ENCODE data around the gene STOML2. TPM values are rescaled to one million over a fixed set of nuclear protein-coding genes. Genes with fewer than 3 reads are reported as not detected.

STOML2 gene
- total RNA-seq, 2 experiments from 2014 or later: 130 to 138 TPM

GRCh38 chr9:35114840-35115628 lies 12.1 kb upstream of the STOML2 start:
- Mint-ChIP-seq H3K9me3 (ENCODE audit: insufficient read depth) (no peaks in the 10 kb centered on the region), H3K27ac (peak overlapping the region; percentile 92), H3K27me3 (ENCODE audit: low read depth) (no peaks in the 10 kb centered on the region), H3K4me3 (peak overlapping the region; percentile 95), H3K36me3 (ENCODE audit: low read depth) (peaks cover 6% of the 10 kb centered on the region), H3K4me1 (ENCODE audit: low read depth) (peaks cover 53% of the 10 kb centered on the region)
- POLR2A ChIA-PET: interaction anchor here (0.6 to 2.9 kb wide), 10 partner anchors 12 to 617 kb away, joined by 3 to 33 read pairs (median 4); partner anchors contain the start of genes ARHGEF39, CREB3, FANCG and PIGO
- DNase-seq: peak; percentile 75
- ATAC-seq: no peak
- CTCF ChIA-PET: interaction anchor here (0.6 to 6.7 kb wide), 15 partner anchors 11 to 468 kb away, joined by 3 to 77 read pairs (median 5); partner anchors contain the start of genes GALT, PIGO and STOML2

- H3K4me3 Mint-ChIP-seq: peak overlapping the region; percentile 95
- no peaks in the 10 kb centered on the region for H3K9me3 Mint-ChIP-seq (ENCODE audit: insufficient read depth)
- no peaks in the 10 kb centered on the region for H3K27me3 Mint-ChIP-seq (ENCODE audit: low read depth)
- POLR2A ChIA-PET: interaction anchor here (1.4 to 2.9 kb wide), 5 partner anchors 11 to 46 kb away, joined by 3 to 33 read pairs (median 6); partner anchors contain the start of genes FANCG, PIGO, STOML2 and VCP
- CTCF ChIA-PET: interaction anchor here (0.6 to 6.7 kb wide), 15 partner anchors 11 to 467 kb away, joined by 3 to 77 read pairs (median 4); partner anchors contain the start of genes GALT, PIGO, STOML2 and VCP
- H3K4me1 Mint-ChIP-seq (ENCODE audit: low read depth): peaks cover 59% of the 10 kb centered on the region
- H3K27ac Mint-ChIP-seq: peak overlapping the region; percentile 92
- H3K36me3 Mint-ChIP-seq (ENCODE audit: low read depth): peaks cover 6% of the 10 kb centered on the region
- DNase-seq (peak; percentile 89), ATAC-seq (peak; percentile 35)
Observed at GRCh38 chr9:35114113-35114839, 11.3 kb upstream of the STOML2 start.

GRCh38 chr9:35112257-35113020 lies 9.5 kb upstream of the STOML2 start:
- DNase-seq: no peak
- H3K9me3 Mint-ChIP-seq (ENCODE audit: insufficient read depth): no peaks in the 10 kb centered on the region
- H3K27me3 Mint-ChIP-seq (ENCODE audit: low read depth): no peaks in the 10 kb centered on the region
- ATAC-seq: no peak
- peak overlapping the region; percentile 57 for H3K27ac Mint-ChIP-seq
- ChIA-PET POLR2A (interaction anchor here (0.7 to 2.7 kb wide), 3 partner anchors 9 to 40 kb away, joined by 4 to 14 read pairs (median 4); partner anchors contain the start of genes STOML2 and VCP), CTCF (interaction anchor here (0.6 to 2.4 kb wide), 4 partner anchors 15 to 147 kb away, joined by 3 to 14 read pairs (median 4); partner anchors contain the start of genes FANCG and PIGO)
- peak overlapping the region; percentile 69 for H3K4me3 Mint-ChIP-seq
- peaks cover 63% of the 10 kb centered on the region for H3K4me1 Mint-ChIP-seq (ENCODE audit: low read depth)
- peaks cover 9% of the 10 kb centered on the region for H3K36me3 Mint-ChIP-seq (ENCODE audit: low read depth)

- POLR2A ChIA-PET: interaction anchor here (0.7 to 2.7 kb wide), 5 partner anchors 8 to 39 kb away, joined by 3 to 14 read pairs (median 4); partner anchors contain the start of genes FANCG, STOML2 and VCP
- Mint-ChIP-seq H3K4me1 (ENCODE audit: low read depth) (peaks cover 52% of the 10 kb centered on the region), H3K4me3 (peak overlapping the region; percentile 69), H3K36me3 (ENCODE audit: low read depth) (peaks cover 9% of the 10 kb centered on the region), H3K27ac (peak overlapping the region; percentile 61), H3K9me3 (ENCODE audit: insufficient read depth) (no peaks in the 10 kb centered on the region), H3K27me3 (ENCODE audit: low read depth) (no peaks in the 10 kb centered on the region)
- ATAC-seq: peak; percentile 67
- DNase-seq: peak; percentile 98
- CTCF ChIA-PET: interaction anchor here (1.0 to 2.4 kb wide), 4 partner anchors 14 to 409 kb away, joined by 3 to 14 read pairs (median 4); partner anchors contain the start of genes FANCG and PIGO
Observed at GRCh38 chr9:35111001-35111933, 8.3 kb upstream of the STOML2 start.

GRCh38 chr9:35110327-35110761 lies 7.4 kb upstream of the STOML2 start:
- H3K9me3 Mint-ChIP-seq (ENCODE audit: insufficient read depth): no peaks in the 10 kb centered on the region
- peak overlapping the region; percentile 69 for H3K4me3 Mint-ChIP-seq
- CTCF ChIA-PET: interaction anchor here (2.4 kb wide), 1 partner anchor 13 kb away, joined by 14 read pairs; the partner anchor contains the start of gene PIGO
- DNase-seq (no peak), ATAC-seq (no peak)
- POLR2A ChIA-PET: interaction anchor here (1.3 to 2.7 kb wide), 2 partner anchors 7 to 30 kb away, joined by 4 to 14 read pairs; partner anchors contain the start of genes FANCG and STOML2
- H3K36me3 Mint-ChIP-seq (ENCODE audit: low read depth): peaks cover 13% of the 10 kb centered on the region
- H3K4me1 Mint-ChIP-seq (ENCODE audit: low read depth): peaks cover 51% of the 10 kb centered on the region
- no peak overlapping the region for H3K27ac Mint-ChIP-seq
- no peaks in the 10 kb centered on the region for H3K27me3 Mint-ChIP-seq (ENCODE audit: low read depth)

- H3K27ac Mint-ChIP-seq: no peak overlapping the region
- no peaks in the 10 kb centered on the region for H3K27me3 Mint-ChIP-seq (ENCODE audit: low read depth)
- no peak for ATAC-seq
- CTCF ChIA-PET: no interaction called here
- peaks cover 43% of the 10 kb centered on the region for H3K4me1 Mint-ChIP-seq (ENCODE audit: low read depth)
- POLR2A ChIA-PET: no interaction called here
- no peak overlapping the region for H3K4me3 Mint-ChIP-seq
- H3K36me3 Mint-ChIP-seq (ENCODE audit: low read depth): peaks cover 17% of the 10 kb centered on the region
- DNase-seq: no peak
- H3K9me3 Mint-ChIP-seq (ENCODE audit: insufficient read depth): no peaks in the 10 kb centered on the region
Observed at GRCh38 chr9:35108946-35109575, 6.1 kb upstream of the STOML2 start.

GRCh38 chr9:35108461-35108860 lies 5.5 kb upstream of the STOML2 start:
- ChIA-PET POLR2A (no interaction called here), CTCF (interaction anchor here (1.4 kb wide), 1 partner anchor 12 kb away, joined by 5 read pairs; the partner anchor contains the start of gene PIGO)
- Mint-ChIP-seq H3K36me3 (ENCODE audit: low read depth) (peaks cover 12% of the 10 kb centered on the region), H3K4me3 (no peak overlapping the region), H3K4me1 (ENCODE audit: low read depth) (peaks cover 42% of the 10 kb centered on the region), H3K27ac (no peak overlapping the region), H3K9me3 (ENCODE audit: insufficient read depth) (no peaks in the 10 kb centered on the region), H3K27me3 (ENCODE audit: low read depth) (no peaks in the 10 kb centered on the region)
- ATAC-seq (no peak), DNase-seq (no peak)

GRCh38 chr9:35107297-35108290 lies 4.7 kb upstream of the STOML2 start:
- H3K9me3 Mint-ChIP-seq (ENCODE audit: insufficient read depth): no peaks in the 10 kb centered on the region
- peaks cover 15% of the 10 kb centered on the region for H3K36me3 Mint-ChIP-seq (ENCODE audit: low read depth)
- no peak overlapping the region for H3K4me3 Mint-ChIP-seq
- ChIA-PET POLR2A (interaction anchor here (0.5 to 2.2 kb wide), 2 partner anchors 35 to 1164 kb away, joined by 3 to 10 read pairs; partner anchors contain the start of gene VCP), CTCF (interaction anchor here (1.4 kb wide), 1 partner anchor 11 kb away, joined by 5 read pairs; the partner anchor contains the start of gene PIGO)
- no peak overlapping the region for H3K27ac Mint-ChIP-seq
- no peak for ATAC-seq
- no peak for DNase-seq
- H3K27me3 Mint-ChIP-seq (ENCODE audit: low read depth): no peaks in the 10 kb centered on the region
- peaks cover 44% of the 10 kb centered on the region for H3K4me1 Mint-ChIP-seq (ENCODE audit: low read depth)

GRCh38 chr9:35106343-35106730 lies 3.4 kb upstream of the STOML2 start:
- POLR2A ChIA-PET: interaction anchor here (2.2 kb wide), 1 partner anchor 34 kb away, joined by 10 read pairs; the partner anchor contains the start of gene VCP
- Mint-ChIP-seq H3K4me1 (ENCODE audit: low read depth) (peaks cover 43% of the 10 kb centered on the region), H3K27ac (no peak overlapping the region), H3K36me3 (ENCODE audit: low read depth) (peaks cover 22% of the 10 kb centered on the region), H3K27me3 (ENCODE audit: low read depth) (no peaks in the 10 kb centered on the region), H3K9me3 (ENCODE audit: insufficient read depth) (no peaks in the 10 kb centered on the region), H3K4me3 (no peak overlapping the region)
- no peak for DNase-seq
- ATAC-seq: no peak
- CTCF ChIA-PET: interaction anchor here (0.8 kb wide), 1 partner anchor 10 kb away, joined by 3 read pairs; the partner anchor contains the start of gene PIGO

All from activated CD8-positive, alpha-beta T cell treated with anti-CD3 and anti-CD28 coated beads, Interleukin-2, amount 10 ng/mL, durations not matched to agents 7 days and 5 days (primary cell).